SK-N-MC (cell line): ENCODE results near the gene RAB15.

Source experiments
- EZH2 ChIP-seq: fragments of 200-600 bp; sonication (generic); IDR thresholded peaks from one replicate; pipeline ENCODE4 v1.6.1; 2017; ENCODE audit warnings: antibody characterized with exemption
- FOXP2 ChIP-seq: optimal IDR thresholded peaks from 2 replicates; pipeline ENCODE3; 2011; ENCODE audit warnings: mild to moderate bottlenecking, moderate library complexity; ENCODE audit not compliant: insufficient read depth; ENCODE audit errors: extremely low read length, control extremely low read depth
- POLR2AphosphoS5 ChIP-seq: IDR thresholded peaks from 2 replicates; pipeline ENCODE4 v1.6.1; 2012; ENCODE audit warnings: mild to moderate bottlenecking, low read depth, low read length, borderline replicate concordance

- TF ChIP-seq POLR2AphosphoS5, result no peak
- TF ChIP-seq EZH2, result no peak
- TF ChIP-seq FOXP2, result no peak
Measured at GRCh38 chr14:64960762-64961276, 11.3 kb downstream of the RAB15 start.
